BJ (cell line): Measurements from ENCODE around the gene RYR1. TPM values are rescaled to one million over a fixed set of nuclear protein-coding genes. Genes with fewer than 3 reads are reported as not detected.

Experiments
- CTCF ChIA-PET: fragments of 350-600 bp; formaldehyde crosslinking; extraction: SDS; loops from one replicate; lab custom pipeline; 2021; ENCODE audit warnings: antibody characterized with exemption, inconsistent platforms; lab: Yijun Ruan, JAX
- POLR2A ChIA-PET: fragments of 300-600 bp; sonication (Branson Sonifier 250); formaldehyde crosslinking; extraction: SDS; loops from one replicate; lab custom pipeline; 2021; ENCODE audit warnings: antibody characterized with exemption; lab: Charles Lee
- DNase-seq: peaks from one replicate; pipeline ENCODE4 v3.0.0-alpha.2; 2011; ENCODE audit warnings: low read depth
- H3K27me3 ChIP-seq: 2 replicates; pipeline ENCODE4 v1.6.0; 2011; ENCODE audit warnings: low read length; ENCODE audit not compliant: control insufficient read depth, insufficient read depth
- H3K36me3 ChIP-seq: 2 replicates; pipeline ENCODE4 v1.5.1; 2011; ENCODE audit warnings: low read length; ENCODE audit not compliant: control insufficient read depth, insufficient read depth
- H3K4me3 ChIP-seq: 2 replicates; pipeline ENCODE4 v1.5.1; 2011; ENCODE audit warnings: low read depth, mild to moderate bottlenecking, control low read depth, low read length
- polyA plus RNA-seq: library from polyadenylated mRNA; depleted of rRNA; stranded (reverse); fragments of >200 nt; gene quantifications from 2 replicates; pipeline ENCODE4 v1.2.3, GENCODE V29; 2011
- TF ChIP-seq, protein P1 (sequence below): IDR thresholded peaks from 2 replicates; pipeline ENCODE4 v1.5.1; 2011; ENCODE audit warnings: low read depth, mild to moderate bottlenecking, control low read depth, inconsistent platforms, low read length, moderate library complexity; ENCODE audit not compliant: insufficient read depth

Gene RYR1
- polyA plus RNA-seq, 1 experiment, result 0.04 TPM

DNA sequence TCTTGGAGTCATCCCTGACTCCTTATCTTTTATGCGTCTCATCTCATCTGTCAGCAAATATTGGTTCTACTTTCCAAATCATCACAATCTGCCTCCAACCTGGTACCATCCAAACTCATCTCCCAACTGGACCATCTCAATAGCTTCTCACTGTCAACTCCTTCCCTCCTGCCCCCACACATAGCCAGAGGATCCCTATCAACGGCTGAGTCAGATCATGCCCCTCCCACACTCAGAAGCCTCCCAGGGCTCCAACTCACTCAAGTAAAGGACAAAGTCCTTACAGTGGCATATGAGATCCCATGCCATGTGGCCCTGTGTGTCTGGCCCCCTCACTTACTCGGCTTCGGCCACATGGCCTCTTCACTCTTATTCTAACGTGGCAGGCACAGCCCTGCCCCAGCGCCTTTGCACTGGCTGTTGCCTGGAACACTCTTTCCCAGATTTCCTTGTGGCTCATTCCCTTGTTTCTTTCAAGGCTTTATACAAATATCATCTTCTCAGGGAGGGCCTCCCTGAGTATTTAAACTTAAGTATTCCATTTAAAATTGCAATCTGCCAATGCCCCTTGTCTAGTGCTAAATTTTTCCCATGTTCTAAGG, 40.7 kb upstream of the RYR1 start:
- no peak overlapping the region for H3K4me3 ChIP-seq
- POLR2A ChIA-PET, result no interaction called here
- peaks cover 10% of the 10 kb centered on the region for H3K36me3 ChIP-seq
- DNase-seq, result no peak
- no peaks in the 10 kb centered on the region for H3K27me3 ChIP-seq
- TF ChIP-seq, protein P1, sequence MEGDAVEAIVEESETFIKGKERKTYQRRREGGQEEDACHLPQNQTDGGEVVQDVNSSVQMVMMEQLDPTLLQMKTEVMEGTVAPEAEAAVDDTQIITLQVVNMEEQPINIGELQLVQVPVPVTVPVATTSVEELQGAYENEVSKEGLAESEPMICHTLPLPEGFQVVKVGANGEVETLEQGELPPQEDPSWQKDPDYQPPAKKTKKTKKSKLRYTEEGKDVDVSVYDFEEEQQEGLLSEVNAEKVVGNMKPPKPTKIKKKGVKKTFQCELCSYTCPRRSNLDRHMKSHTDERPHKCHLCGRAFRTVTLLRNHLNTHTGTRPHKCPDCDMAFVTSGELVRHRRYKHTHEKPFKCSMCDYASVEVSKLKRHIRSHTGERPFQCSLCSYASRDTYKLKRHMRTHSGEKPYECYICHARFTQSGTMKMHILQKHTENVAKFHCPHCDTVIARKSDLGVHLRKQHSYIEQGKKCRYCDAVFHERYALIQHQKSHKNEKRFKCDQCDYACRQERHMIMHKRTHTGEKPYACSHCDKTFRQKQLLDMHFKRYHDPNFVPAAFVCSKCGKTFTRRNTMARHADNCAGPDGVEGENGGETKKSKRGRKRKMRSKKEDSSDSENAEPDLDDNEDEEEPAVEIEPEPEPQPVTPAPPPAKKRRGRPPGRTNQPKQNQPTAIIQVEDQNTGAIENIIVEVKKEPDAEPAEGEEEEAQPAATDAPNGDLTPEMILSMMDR, result no peak
- CTCF ChIA-PET, result interaction anchor here (4.2 kb wide), 1 partner anchor 10 kb away, joined by 20 read pairs; the partner anchor contains the start of gene FAM98C

DNA sequence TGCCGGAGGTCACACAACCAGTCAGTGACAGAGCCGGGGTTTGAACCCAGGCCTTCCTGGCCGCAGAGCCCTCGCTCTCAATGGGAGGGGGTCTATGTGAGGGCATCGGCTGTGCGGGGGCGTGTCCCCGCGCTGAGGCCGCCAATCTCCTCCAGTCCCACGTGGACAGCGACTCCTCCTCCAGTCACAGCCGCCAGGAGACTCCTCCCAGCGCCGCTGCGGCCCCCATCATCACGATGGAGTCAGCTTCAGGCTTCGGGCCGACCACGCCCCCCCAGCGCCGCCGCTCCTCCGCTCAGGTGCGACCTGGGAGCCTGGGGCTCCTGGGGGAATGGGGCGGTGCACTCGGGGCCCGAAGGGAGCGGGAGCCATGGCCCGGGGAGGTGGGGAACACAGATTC, 39.0 kb upstream of the RYR1 start:
- Histone ChIP-seq H3K4me3 (no peak overlapping the region), H3K36me3 (peaks cover 10% of the 10 kb centered on the region), H3K27me3 (no peaks in the 10 kb centered on the region)
- ChIA-PET POLR2A (no interaction called here), CTCF (interaction anchor here (4.2 kb wide), 1 partner anchor 8 kb away, joined by 20 read pairs; the partner anchor contains the start of gene FAM98C)
- DNase-seq, result no peak
- TF ChIP-seq, protein P1, result no peak

DNA sequence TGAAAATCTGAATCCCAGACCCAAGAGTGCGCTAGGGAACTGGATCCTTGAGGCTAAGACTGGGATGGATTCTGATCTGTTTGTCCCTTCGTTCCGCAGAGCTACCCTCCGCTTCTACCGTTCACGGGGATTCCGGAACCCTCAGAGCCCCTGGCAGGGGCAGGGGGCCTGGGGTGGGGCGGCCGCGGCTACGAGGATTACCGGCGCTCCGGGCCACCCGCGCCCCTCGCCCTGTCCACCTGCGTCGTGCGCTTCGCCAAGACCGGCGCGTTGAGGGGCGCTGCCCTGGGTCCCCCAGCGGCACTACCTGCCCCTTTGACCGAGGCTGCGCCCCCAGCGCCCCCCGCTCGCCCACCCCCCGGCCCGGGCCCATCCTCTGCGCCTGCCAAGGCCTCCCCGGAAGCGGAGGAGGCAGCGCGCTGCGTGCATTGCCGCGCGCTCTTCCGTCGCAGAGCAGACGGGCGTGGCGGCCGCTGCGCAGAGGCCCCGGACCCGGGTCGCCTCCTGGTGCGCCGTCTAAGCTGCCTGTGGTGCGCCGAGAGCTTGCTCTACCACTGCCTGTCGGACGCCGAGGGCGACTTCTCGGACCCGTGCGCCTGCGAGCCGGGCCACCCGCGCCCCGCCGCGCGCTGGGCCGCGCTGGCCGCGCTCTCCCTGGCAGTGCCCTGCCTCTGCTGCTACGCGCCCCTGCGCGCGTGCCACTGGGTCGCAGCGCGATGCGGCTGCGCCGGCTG, 37.9 kb upstream of the RYR1 start:
- peaks cover 10% of the 10 kb centered on the region for H3K36me3 ChIP-seq
- H3K27me3 ChIP-seq, result no peaks in the 10 kb centered on the region
- ChIA-PET CTCF (no interaction called here), POLR2A (no interaction called here)
- TF ChIP-seq, protein P1, result no peak
- no peak for DNase-seq
- no peak overlapping the region for H3K4me3 ChIP-seq

DNA sequence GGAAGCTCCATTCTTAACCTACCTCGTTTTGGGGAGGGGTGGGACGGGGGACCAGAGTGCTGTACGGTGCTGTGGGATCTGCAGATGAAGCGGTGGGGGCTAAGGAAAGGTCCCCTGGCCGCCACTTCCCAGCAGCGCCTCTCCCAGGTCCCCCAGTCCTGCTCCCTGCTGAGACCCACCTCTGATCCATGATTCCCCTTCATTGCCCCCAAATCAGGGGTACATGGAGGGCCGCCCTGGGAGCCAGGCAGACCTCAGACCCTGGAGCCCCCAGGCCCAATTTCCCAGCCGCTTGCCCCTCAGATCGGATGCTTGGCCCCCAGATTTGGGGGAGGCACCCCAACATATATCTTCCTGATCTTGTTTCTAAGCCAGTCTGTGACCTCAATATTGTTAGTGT, 34.4 kb upstream of the RYR1 start:
- H3K27me3 ChIP-seq, result no peaks in the 10 kb centered on the region
- no peak for DNase-seq
- ChIA-PET POLR2A (no interaction called here), CTCF (no interaction called here)
- no peak overlapping the region for H3K4me3 ChIP-seq
- H3K36me3 ChIP-seq, result peaks cover 2% of the 10 kb centered on the region
- TF ChIP-seq, protein P1, result no peak

DNA sequence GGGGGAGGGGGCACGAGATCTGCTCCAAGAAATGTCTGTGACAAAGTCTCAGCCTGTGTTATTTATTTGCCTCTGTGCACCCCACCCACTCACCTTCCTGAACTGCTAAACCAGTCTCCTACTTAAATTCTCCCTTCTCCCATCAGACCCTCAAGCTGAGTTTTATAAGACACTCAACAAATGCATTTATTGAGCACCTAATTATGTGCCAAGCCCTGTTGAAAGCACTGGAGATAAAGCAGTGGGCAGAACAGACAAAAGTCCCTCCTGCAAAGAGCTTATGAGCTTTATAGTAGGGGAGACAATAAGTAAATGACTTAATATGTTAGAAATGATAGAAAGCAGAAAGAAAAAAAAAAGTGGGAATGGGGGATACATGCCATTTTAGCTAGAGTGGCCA, 34.0 kb upstream of the RYR1 start:
- CTCF ChIA-PET, result interaction anchor here (0.8 kb wide), 1 partner anchor 236 kb away, joined by 4 read pairs; no protein-coding TSS in a partner anchor
- Histone ChIP-seq H3K36me3 (no peaks in the 10 kb centered on the region; the same call in 1 of the 2 replicates), H3K4me3 (no peak overlapping the region), H3K27me3 (no peaks in the 10 kb centered on the region)
- POLR2A ChIA-PET, result no interaction called here
- TF ChIP-seq, protein P1, result no peak
- no peak for DNase-seq
